ENCODE results near the gene ART5. TPM values are rescaled to one million over a fixed set of nuclear protein-coding genes. Genes with fewer than 3 reads are reported as not detected.

The ART5 gene
- total RNA-seq, 1 donor from 2014 or later, result not detected

DNA sequence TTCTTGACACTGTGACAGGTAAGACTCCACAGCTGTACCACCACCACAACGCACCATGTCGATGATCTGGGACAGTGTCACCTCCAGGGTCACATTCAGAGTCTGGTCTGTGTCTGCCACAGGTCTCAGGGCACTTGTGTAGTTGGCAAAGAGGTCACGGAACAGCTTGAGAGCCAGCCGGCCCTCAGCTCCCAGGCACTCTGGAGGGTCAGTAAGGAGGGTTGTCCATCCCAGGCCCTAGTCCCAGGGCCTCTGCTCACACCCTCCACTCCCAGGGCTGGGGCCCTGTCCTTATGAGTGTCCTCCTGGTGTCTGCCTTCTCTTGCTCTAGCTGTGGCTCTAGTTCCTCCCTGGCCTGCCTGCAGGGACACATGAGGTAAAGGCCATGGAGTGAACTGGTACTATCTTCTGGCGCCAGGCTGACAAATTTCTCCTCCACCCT, 28.0 kb upstream of the ART5 start:
- Histone ChIP-seq H3K9me3 (no peaks in the 10 kb centered on the region), H3K27ac (no peak overlapping the region), H3K4me3 (no peak overlapping the region), H3K27me3 (no peaks in the 10 kb centered on the region), H3K36me3 (peaks cover 71 to 82% of the 10 kb centered on the region in 2 donors), H3K4me1 (no peaks in the 10 kb centered on the region)
- TF ChIP-seq, protein P1, sequence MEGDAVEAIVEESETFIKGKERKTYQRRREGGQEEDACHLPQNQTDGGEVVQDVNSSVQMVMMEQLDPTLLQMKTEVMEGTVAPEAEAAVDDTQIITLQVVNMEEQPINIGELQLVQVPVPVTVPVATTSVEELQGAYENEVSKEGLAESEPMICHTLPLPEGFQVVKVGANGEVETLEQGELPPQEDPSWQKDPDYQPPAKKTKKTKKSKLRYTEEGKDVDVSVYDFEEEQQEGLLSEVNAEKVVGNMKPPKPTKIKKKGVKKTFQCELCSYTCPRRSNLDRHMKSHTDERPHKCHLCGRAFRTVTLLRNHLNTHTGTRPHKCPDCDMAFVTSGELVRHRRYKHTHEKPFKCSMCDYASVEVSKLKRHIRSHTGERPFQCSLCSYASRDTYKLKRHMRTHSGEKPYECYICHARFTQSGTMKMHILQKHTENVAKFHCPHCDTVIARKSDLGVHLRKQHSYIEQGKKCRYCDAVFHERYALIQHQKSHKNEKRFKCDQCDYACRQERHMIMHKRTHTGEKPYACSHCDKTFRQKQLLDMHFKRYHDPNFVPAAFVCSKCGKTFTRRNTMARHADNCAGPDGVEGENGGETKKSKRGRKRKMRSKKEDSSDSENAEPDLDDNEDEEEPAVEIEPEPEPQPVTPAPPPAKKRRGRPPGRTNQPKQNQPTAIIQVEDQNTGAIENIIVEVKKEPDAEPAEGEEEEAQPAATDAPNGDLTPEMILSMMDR (IDR thresholded peaks at IDR 0.05), result no peak
- intact Hi-C loops (cut with DNase I), result no loop called here
- peak in 1 of 2 donors; percentile 50 for DNase-seq (ENCODE audit: low spot score in 2 of 2)

DNA sequence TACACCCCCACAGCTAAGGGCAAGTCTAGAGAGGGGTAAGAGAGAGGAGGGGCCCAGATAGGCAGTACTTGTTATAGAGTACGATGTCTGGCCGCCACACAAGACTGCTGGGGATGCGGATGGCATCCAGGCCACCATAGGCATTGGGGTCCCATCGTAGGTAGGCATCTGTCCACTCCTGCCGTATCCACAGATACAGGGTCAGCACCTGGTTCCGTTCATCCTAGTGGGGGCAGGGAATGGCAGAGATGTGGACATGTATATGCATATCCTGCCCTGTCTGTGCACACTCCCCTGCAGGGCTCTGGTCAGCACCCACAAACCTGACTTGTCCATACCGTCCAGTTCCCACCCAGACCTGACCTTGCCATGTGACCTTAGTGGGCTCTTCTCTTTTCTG, 27.3 kb upstream of the ART5 start:
- H3K36me3 ChIP-seq, result peaks cover 66 to 76% of the 10 kb centered on the region in 2 donors
- TF ChIP-seq, protein P1 (IDR thresholded peaks at IDR 0.05), result no peak

DNA sequence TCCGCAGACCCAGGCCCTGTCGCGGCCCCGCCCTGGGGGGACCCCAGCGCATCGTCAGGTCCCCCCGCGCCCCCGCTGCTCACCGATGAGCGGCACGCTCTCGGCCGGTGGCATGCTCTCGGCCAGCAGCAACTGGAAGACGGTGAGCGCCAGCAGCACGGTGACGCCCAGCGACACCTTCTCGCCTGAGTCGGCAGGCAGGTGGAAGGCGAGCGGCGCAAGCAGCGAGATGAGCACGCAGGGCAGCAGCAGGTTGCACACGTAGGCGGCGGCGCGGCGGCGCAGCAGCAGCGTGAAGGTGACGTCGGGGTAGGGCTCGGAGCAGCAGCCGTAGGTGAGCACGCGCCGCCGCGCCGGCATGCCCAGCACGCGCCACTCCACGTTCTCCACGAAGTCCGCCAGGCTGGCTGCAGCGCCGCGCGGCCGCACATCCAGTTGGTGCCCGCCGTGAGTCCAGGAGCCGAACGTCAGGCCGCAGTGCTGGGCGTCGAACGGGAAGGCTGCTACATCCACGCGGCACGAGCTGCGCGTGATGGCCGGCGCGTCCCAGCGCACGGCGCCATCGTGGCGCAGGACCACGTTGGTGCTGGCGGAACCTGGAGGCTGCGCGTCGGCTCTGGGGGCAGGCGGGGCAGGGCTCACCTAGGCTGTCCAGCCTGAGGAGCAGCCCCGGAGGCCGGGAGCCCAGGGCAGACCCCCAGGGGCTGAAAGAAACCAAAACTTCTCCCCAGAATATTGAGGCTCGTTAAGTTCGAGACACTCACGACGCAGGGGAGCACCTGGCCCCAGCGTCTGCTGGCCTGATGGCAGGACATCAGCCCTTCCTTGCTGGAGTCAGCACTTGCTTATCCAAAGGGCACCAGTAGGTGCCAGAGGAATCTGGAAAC, 25.6 kb upstream of the ART5 start:
- Histone ChIP-seq H3K9me3 (no peaks in the 10 kb centered on the region), H3K36me3 (peaks cover 48 to 58% of the 10 kb centered on the region in 2 donors), H3K4me1 (no peaks in the 10 kb centered on the region), H3K4me3 (no peak overlapping the region), H3K27me3 (no peaks in the 10 kb centered on the region), H3K27ac (no peak overlapping the region)
- DNase-seq (ENCODE audit: low spot score in 2 of 2), result no peak
- TF ChIP-seq, protein P1 (IDR thresholded peaks at IDR 0.05), result no peak
- intact Hi-C loops (cut with DNase I), result no loop called here

More for the DNA sequence above, 27.3 kb upstream of the ART5 start:
- Histone ChIP-seq H3K4me1 (no peaks in the 10 kb centered on the region), H3K4me3 (no peak overlapping the region), H3K27me3 (no peaks in the 10 kb centered on the region), H3K27ac (no peak overlapping the region), H3K9me3 (no peaks in the 10 kb centered on the region)
- DNase-seq (ENCODE audit: low spot score in 2 of 2), result peak in 1 of 2 donors; percentile 35
- intact Hi-C loops (cut with DNase I), result no loop called here

DNA sequence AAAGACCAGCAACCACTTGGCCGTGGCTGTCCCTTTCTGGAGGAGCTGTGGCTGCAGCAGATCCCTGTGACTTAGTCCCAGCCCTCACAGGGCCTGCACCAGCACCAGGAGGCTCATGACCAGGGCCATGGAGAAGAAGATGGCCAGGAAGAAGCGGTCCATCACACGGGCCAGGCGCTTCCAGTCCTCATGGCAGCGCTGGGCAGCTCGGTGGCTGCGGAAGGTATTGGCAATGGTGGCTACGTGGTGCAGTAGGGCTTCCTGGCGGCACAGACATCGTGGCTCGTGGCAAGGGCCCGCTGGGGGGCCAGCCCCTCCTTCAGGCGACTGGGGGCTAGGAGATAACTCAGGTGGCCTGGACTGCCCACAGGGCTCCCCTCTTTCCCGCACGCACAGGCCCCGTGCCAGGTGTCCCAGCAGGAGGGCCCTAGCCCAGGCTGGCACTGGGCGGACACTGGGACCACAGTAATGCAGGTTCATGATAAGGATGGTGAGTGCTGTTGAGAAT, 24.3 kb upstream of the ART5 start:
- no peaks in the 10 kb centered on the region for H3K9me3 ChIP-seq
- H3K4me3 ChIP-seq, result no peak overlapping the region
- peaks cover 41 to 46% of the 10 kb centered on the region in 2 donors for H3K36me3 ChIP-seq
- H3K27me3 ChIP-seq, result no peaks in the 10 kb centered on the region
- TF ChIP-seq, protein P1 (IDR thresholded peaks at IDR 0.05), result no peak
- no peaks in the 10 kb centered on the region for H3K4me1 ChIP-seq
- DNase-seq (ENCODE audit: low spot score in 2 of 2), result no peak
- H3K27ac ChIP-seq, result no peak overlapping the region
- intact Hi-C loops (cut with DNase I), result no loop called here

DNA sequence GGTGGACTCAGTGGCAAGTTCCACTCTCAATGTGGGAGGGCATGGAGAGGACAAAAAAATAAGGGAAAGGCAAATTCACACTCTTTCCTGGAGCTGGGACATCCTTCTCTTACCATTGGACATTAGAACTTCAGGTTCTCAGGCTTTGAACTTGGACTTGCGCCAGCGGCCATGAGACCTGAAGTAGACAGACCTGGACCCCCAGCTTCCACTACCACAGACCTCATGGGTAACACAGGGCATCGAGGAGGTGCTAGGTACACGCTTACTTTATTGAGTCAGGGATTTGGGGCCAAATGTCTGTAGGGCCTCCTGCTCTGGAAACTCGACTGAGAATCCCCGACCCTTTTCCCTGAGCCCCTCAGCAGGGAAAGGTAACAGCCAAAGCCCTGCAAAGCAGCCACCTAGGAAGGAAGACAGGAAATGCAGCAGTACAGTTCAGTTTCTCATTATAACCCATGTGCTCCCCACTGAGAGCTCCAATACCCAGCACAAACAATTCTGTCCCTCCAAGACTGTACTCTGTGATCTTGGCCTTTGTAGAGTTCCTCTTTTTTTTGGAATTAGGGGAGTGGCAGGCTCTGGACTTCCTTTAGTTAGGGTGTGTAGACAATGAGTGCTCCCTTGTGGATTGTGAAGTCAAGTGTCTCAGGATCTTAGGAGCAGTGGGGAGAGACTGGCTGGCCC, 23.7 kb upstream of the ART5 start:
- Histone ChIP-seq H3K4me1 (no peaks in the 10 kb centered on the region), H3K4me3 (no peak overlapping the region), H3K9me3 (no peaks in the 10 kb centered on the region), H3K27ac (no peak overlapping the region), H3K36me3 (peaks cover 37 to 41% of the 10 kb centered on the region in 2 donors), H3K27me3 (no peaks in the 10 kb centered on the region)
- intact Hi-C loops (cut with DNase I), result no loop called here
- DNase-seq (ENCODE audit: low spot score in 2 of 2), result no peak
- TF ChIP-seq, protein P1 (IDR thresholded peaks at IDR 0.05), result no peak
